HepG2 (cell line): ENCODE results near the gene TRNP1. TPM values are rescaled to one million over a fixed set of nuclear protein-coding genes. Genes with fewer than 3 reads are reported as not detected.

Experiments
- ATAC-seq: fragments of 200-7000 bp; cut with Tn5 transposase; 3 replicates; pipeline ENCODE4 v1.9.1; 2020; ENCODE audit warnings: mild to moderate bottlenecking, moderate library complexity
- BruUV-seq: library from RNA; stranded (reverse); fragments of 400-500 nt; replicated peaks from 2 replicates; lab custom pipeline; 2021; lab: Mats Ljungman, UMichigan
- CTCF ChIA-PET: fragments of 300-600 bp; formaldehyde crosslinking; extraction: SDS; loops from one replicate; lab custom pipeline; 2021; ENCODE audit warnings: low total read pairs, inconsistent platforms, low intra/inter-chr PET ratio; lab: Yijun Ruan, JAX
- POLR2A ChIA-PET: fragments of 350-600 bp; sonication (Branson Sonifier 250); formaldehyde crosslinking; loops from one replicate; lab custom pipeline; 2020; ENCODE audit warnings: antibody characterized with exemption, inconsistent platforms; lab: Yijun Ruan, JAX
- DNase-seq: peaks from one replicate; pipeline ENCODE4 v3.0.0-alpha.2; 2015; ENCODE audit warnings: low spot score
- FAIRE-seq: peaks from 3 replicates; lab custom pipeline; 2011; peaks lifted over from hg19 to GRCh38; lab: Jason Lieb, UNC
- H2AFZ ChIP-seq: one replicate; pipeline ENCODE4 v1.6.1; 2011; ENCODE audit warnings: low read length, inconsistent platforms
- H3K27ac ChIP-seq: fragments of 300-600 bp; 3 replicates; pipeline ENCODE4 v1.8.0; 2011; ENCODE audit warnings: mixed run types, mild to moderate bottlenecking, mixed read lengths, low read length, inconsistent platforms; ENCODE audit not compliant: insufficient read depth; ENCODE audit errors: extremely low read length
- H3K27me3 ChIP-seq, 2 experiments: fragments of 200-600 bp in 1 of 2; 2 replicates in 1 of 2; 3 replicates in 1 of 2; pipeline versions ENCODE4 v1.6.0 to v1.8.0; 2011; ENCODE audit warnings: low read length in 2 of 2, mild to moderate bottlenecking in 2 of 2, moderate library complexity in 2 of 2, inconsistent platforms in 1 of 2; ENCODE audit not compliant: insufficient read depth in 2 of 2, control insufficient read depth in 1 of 2
- H3K36me3 ChIP-seq, 2 experiments: fragments of 200-600 bp in 1 of 2; replicated peaks in 1 of 2; 2 replicates in 1 of 2; 3 replicates in 1 of 2; pipeline versions ENCODE4 v1.5.1 to v1.8.0; 2011; ENCODE audit warnings: low read length in 2 of 2, inconsistent platforms in 1 of 2; ENCODE audit not compliant: insufficient read depth in 2 of 2, control insufficient read depth in 1 of 2
- H3K4me1 ChIP-seq: 2 replicates; pipeline ENCODE4 v1.5.1; 2012; ENCODE audit warnings: low read length, inconsistent platforms; ENCODE audit not compliant: insufficient read depth
- H3K4me2 ChIP-seq: 2 replicates; pipeline ENCODE4 v1.6.0; 2011; ENCODE audit warnings: low read depth, low read length, inconsistent platforms
- H3K4me3 ChIP-seq, 3 experiments: fragments of 200-600 bp in 1 of 3; sonication (generic), shearing (Covaris generic) in 1 of 3; replicated peaks in 1 of 3; 2 replicates each; pipeline ENCODE4 v1.5.1; 2011 to 2016; ENCODE audit warnings: low read length in 3 of 3, inconsistent platforms in 2 of 3, low read depth in 2 of 3, mild to moderate bottlenecking in 2 of 3, control low read depth in 1 of 3, mixed read lengths in 1 of 3; ENCODE audit not compliant: insufficient read depth in 1 of 3
- H3K79me2 ChIP-seq: one replicate; pipeline ENCODE4 v1.6.1; 2011; ENCODE audit warnings: low read length, inconsistent platforms; ENCODE audit not compliant: insufficient read depth
- H3K9ac ChIP-seq: 2 replicates; pipeline ENCODE4 v1.6.0; 2011; ENCODE audit warnings: mild to moderate bottlenecking, low read depth, low read length, inconsistent platforms; ENCODE audit not compliant: insufficient read depth
- H3K9me3 ChIP-seq: 2 replicates; pipeline ENCODE4 v1.5.1; 2012; ENCODE audit warnings: mild to moderate bottlenecking, low read length
- H4K20me1 ChIP-seq: 2 replicates; pipeline ENCODE4 v1.6.0; 2011; ENCODE audit warnings: inconsistent platforms, mild to moderate bottlenecking, low read length, moderate library complexity; ENCODE audit not compliant: insufficient read depth
- DBP ChIP-seq: sonication (generic); formaldehyde crosslinking; IDR thresholded peaks from 2 replicates; pipeline ENCODE4 v1.4.0; 2020; ENCODE audit warnings: missing genetic modification reagents; ENCODE audit errors: not compliant biosample characterization
- FLYWCH1 ChIP-seq: sonication (generic); formaldehyde crosslinking; IDR thresholded peaks from 2 replicates; pipeline ENCODE4 v1.8.1; 2023; ENCODE audit warnings: mild to moderate bottlenecking, missing genetic modification reagents
- GZF1 ChIP-seq: sonication (generic); formaldehyde crosslinking; IDR thresholded peaks from 2 replicates; pipeline ENCODE4 v1.5.1; 2020; ENCODE audit warnings: mild to moderate bottlenecking, missing genetic modification reagents
- RFX3 ChIP-seq: IDR thresholded peaks from 2 replicates; pipeline ENCODE4 v1.6.1; 2016; ENCODE audit warnings: missing biosample characterization, missing genetic modification reagents
- RFXANK ChIP-seq: IDR thresholded peaks from 2 replicates; pipeline ENCODE4 v1.6.1; 2016
- ZNF672 ChIP-seq: sonication (generic); formaldehyde crosslinking; IDR thresholded peaks from 2 replicates; pipeline ENCODE4 v1.8.1; 2022; ENCODE audit warnings: missing genetic modification reagents
- ZNF768 ChIP-seq: sonication (generic); formaldehyde crosslinking; IDR thresholded peaks from 2 replicates; pipeline ENCODE4 v1.4.0; 2020; ENCODE audit warnings: missing genetic modification reagents
- WGBS: methylation state at CpG from one replicate; pipeline ENCODE4 v1.1.6; 2017; ENCODE audit warnings: low lambda C conversion rate; 5-methylcytosine and 5-hydroxymethylcytosine counted together
- in situ Hi-C: cut with HindIII; loops from 2 replicates; pipeline ENCODE4 v1.10.0; 2017; ENCODE audit warnings: low pct_unique_long_range_greater_than_20kb; ENCODE audit not compliant: extremely low pct_ligation_motif_present
- intact Hi-C: fragments of 100-400 bp; cut with micrococcal nuclease; formaldehyde crosslinking; loops from one replicate; pipeline ENCODE4 v1.10.0; 2022; ENCODE audit not compliant: unreplicated experiment
- polyA plus RNA-seq, 8 experiments: library from polyadenylated mRNA; depleted of rRNA in 3 of 8; stranded (reverse) in 7 of 8; unstranded in 1 of 8; fragments of >200 nt; fragmentation: Illumina TruSeq in 4 of 8; extraction: Trizol in 4 of 8; gene quantifications; 2 replicates each; pipeline versions ENCODE4 v1.2.1 to v1.2.3, GENCODE V29; 2011 to 2016; ENCODE audit warnings: low read depth in 4 of 8, missing spikeins in 1 of 8, mixed read lengths in 1 of 8; ENCODE audit not compliant: insufficient read depth in 1 of 8
- total RNA-seq, 5 experiments: library from RNA; depleted of rRNA; stranded (reverse); fragments of >200 nt; fragmentation: Illumina TruSeq; extraction: Trizol; gene quantifications; 2 replicates each; pipeline ENCODE4 v1.2.3, GENCODE V29; 2016; ENCODE audit warnings: low read depth in 1 of 5

TRNP1 gene
- total and polyA plus RNA-seq, 2 of the 13 experiments (the other 11 are each of a cell fraction or from before 2014, with no cell fraction given): 42.0 to 158 TPM

- TF ChIP-seq GZF1 (CRISPR knock-in tag) (no peak), RFXANK (CRISPR knock-in tag) (no peak)
Measured at GRCh38 chr1:27035344-27035743, 41.9 kb downstream of the TRNP1 start (continued).

- BruUV-seq: no TSS peak
- Histone ChIP-seq H3K4me3 (no peak overlapping the region), H3K4me1 (peaks cover 12% of the 10 kb centered on the region; the same call in 1 of the 2 replicates), H3K79me2 (no peaks in the 10 kb centered on the region), H4K20me1 (no peaks in the 10 kb centered on the region), H3K9me3 (no peaks in the 10 kb centered on the region), H3K36me3 (no peaks in the 10 kb centered on the region), H3K27ac (no peak overlapping the region), H3K27me3 (peaks cover 2 to 48% of the 10 kb centered on the region in 2 experiments; a peak in 3 of 5 replicates), H3K4me2 (no peak overlapping the region), H2AFZ (no peak overlapping the region), H3K9ac (no peak overlapping the region)
- DNase-seq (no peak), ATAC-seq (no peak), FAIRE-seq (no peak)
- POLR2A ChIA-PET: no interaction called here
- 13% methylated on average over 1 of the region's 1 CpG for WGBS
- intact Hi-C loops (no loop called here), in situ Hi-C loops (no loop called here)
- no peak for TF ChIP-seq DBP (CRISPR knock-in tag)
- CTCF ChIA-PET: no interaction called here
Measured at GRCh38 chr1:27036718-27037117, 43.2 kb downstream of the TRNP1 start.

- intact Hi-C loops: no loop called here
- Histone ChIP-seq H3K4me2 (no peak overlapping the region), H2AFZ (no peak overlapping the region), H3K36me3 (no peaks in the 10 kb centered on the region), H3K9ac (no peak overlapping the region), H3K4me3 (no peak overlapping the region), H3K4me1 (peaks cover 12% of the 10 kb centered on the region; the same call in 1 of the 2 replicates), H3K79me2 (no peaks in the 10 kb centered on the region), H3K9me3 (no peaks in the 10 kb centered on the region), H3K27me3 (peaks cover 2 to 51% of the 10 kb centered on the region in 2 experiments; a peak in 3 of 5 replicates), H4K20me1 (no peaks in the 10 kb centered on the region), H3K27ac (no peak overlapping the region)
- 26% methylated on average over 10 of the region's 10 CpGs for WGBS
- no TSS peak for BruUV-seq
- ChIA-PET CTCF (no interaction called here), POLR2A (no interaction called here)
- in situ Hi-C loops: no loop called here
- TF ChIP-seq ZNF768 (CRISPR knock-in tag) (no peak), FLYWCH1 (no peak), RFX3 (CRISPR knock-in tag) (no peak), ZNF672 (CRISPR knock-in tag) (no peak)
- no peak for DNase-seq
- no peak for FAIRE-seq
- ATAC-seq: no peak
Measured at GRCh38 chr1:27037518-27037917, 44.0 kb downstream of the TRNP1 start.
